ENCODE measurements around the gene MOB1B.

DNA sequence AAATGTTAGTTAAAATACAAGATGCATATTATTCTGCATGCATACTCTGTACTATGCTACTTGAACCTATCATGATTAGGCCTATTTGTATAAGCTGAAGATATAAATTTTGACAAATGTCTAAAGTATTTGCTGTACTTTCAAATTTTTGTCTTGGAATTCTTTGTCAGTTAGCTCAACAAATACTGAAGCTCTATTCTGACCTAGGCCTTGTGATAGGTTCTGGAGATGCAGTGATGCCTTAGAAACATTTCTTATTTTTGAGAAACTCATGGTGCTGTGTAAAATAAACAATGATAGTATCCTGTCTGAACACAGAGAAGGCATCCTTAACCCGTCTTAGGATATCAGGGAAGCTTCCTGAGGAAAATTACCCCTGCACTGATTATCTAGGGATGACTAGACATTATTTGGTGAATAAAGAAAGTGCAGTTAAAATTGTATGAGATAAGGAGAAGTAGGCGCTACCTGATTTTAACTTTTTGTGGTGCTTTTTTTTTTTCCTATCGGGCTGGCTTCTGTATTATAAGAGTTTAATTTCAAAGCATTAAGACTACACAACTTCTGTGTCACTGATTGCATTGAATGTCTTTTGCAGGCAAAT, 43.4 kb downstream of the MOB1B start:
- TF ChIP-seq, protein P1, sequence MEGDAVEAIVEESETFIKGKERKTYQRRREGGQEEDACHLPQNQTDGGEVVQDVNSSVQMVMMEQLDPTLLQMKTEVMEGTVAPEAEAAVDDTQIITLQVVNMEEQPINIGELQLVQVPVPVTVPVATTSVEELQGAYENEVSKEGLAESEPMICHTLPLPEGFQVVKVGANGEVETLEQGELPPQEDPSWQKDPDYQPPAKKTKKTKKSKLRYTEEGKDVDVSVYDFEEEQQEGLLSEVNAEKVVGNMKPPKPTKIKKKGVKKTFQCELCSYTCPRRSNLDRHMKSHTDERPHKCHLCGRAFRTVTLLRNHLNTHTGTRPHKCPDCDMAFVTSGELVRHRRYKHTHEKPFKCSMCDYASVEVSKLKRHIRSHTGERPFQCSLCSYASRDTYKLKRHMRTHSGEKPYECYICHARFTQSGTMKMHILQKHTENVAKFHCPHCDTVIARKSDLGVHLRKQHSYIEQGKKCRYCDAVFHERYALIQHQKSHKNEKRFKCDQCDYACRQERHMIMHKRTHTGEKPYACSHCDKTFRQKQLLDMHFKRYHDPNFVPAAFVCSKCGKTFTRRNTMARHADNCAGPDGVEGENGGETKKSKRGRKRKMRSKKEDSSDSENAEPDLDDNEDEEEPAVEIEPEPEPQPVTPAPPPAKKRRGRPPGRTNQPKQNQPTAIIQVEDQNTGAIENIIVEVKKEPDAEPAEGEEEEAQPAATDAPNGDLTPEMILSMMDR (IDR thresholded peaks at IDR 0.05; ENCODE audit: borderline replicate concordance, extremely low read depth, low read length, poor library complexity, severe bottlenecking): no peak
- TF ChIP-seq EZH2 (IDR thresholded peaks at IDR 0.05; ENCODE audit: borderline replicate concordance, low read depth, low read length, severe bottlenecking): no peak
